WTC11 (cell line): Measurements from ENCODE around the gene THSD4.

Source experiments
- CTCF ChIP-seq: fragments of 200-600 bp; IDR thresholded peaks from 2 replicates; pipeline ENCODE4 v1.8.0; 2022; ENCODE audit warnings: antibody characterized with exemption
- E2F1 ChIP-seq: sonication (generic); formaldehyde crosslinking; IDR thresholded peaks from 2 replicates; pipeline ENCODE4 v1.8.0; 2022; ENCODE audit warnings: mild to moderate bottlenecking, missing genetic modification reagents
- SP1 ChIP-seq: sonication (generic); formaldehyde crosslinking; conservative IDR thresholded peaks from 2 replicates; pipeline ENCODE4 v1.8.1; 2022; ENCODE audit warnings: missing genetic modification reagents
- STAT6 ChIP-seq: sonication (generic); formaldehyde crosslinking; conservative IDR thresholded peaks from 2 replicates; pipeline ENCODE4 v1.8.1; 2023; ENCODE audit warnings: mild to moderate bottlenecking, low read depth, missing genetic modification reagents, moderate library complexity

- TF ChIP-seq SP1 (no peak), CTCF (no peak), STAT6 (CRISPR knock-in tag) (no peak), E2F1 (CRISPR knock-in tag) (no peak)
Observed at GRCh38 chr15:71658827-71659729, 543.8 kb downstream of the THSD4 start.
